Right forelimb (tissue), 1 donor: ENCODE results near the gene F7.
"Not testable (repeated sequence)": the region's sequence is repeated elsewhere in the genome, so short reads cannot be mapped to it uniquely, and the experiment has no call there.

Experiments used
- DNase-seq: peaks from one replicate; pipeline ENCODE4 v3.0.0-alpha.2; 2018

F7 gene

DNA sequence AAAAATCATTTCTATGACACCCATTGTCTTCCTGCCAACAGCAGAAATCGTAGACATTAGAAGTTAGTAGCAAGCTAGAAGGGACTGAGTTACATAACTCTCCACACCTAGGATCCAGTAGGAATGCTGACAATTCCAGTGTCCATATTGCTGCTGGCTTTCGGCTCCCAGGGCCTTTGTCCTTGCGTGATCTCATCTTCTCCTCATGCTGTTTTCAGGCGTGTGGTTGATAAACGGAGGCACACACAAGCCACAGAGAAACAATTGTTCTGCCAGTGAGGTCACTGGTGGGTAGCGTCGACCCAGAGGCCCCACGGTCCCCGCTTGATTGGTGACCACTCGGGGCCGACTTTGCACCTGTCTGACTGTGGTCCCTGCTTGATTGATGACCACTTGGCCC, 31.6 kb upstream of the F7 start:
- no peak for DNase-seq

DNA sequence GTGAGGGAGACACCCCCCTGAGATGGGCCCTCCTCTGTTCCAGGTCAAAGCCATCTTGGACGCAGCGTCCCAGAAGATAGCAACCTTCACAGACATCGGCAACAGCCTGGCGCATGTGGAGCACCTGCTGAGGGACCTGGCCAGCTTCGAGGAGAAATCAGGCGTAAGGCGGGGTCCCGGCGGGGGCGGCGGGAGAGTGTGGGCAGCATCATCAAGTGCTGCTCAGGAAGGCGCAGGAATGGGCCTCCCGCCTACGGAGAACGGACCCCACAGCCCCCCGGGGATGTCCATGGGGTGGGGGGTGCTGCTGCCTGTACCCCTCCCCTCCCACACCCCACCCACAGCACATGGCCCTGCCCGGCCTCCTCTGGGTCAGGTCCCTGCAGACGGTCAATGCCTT, 31.2 kb upstream of the F7 start:
- DNase-seq = no peak

DNA sequence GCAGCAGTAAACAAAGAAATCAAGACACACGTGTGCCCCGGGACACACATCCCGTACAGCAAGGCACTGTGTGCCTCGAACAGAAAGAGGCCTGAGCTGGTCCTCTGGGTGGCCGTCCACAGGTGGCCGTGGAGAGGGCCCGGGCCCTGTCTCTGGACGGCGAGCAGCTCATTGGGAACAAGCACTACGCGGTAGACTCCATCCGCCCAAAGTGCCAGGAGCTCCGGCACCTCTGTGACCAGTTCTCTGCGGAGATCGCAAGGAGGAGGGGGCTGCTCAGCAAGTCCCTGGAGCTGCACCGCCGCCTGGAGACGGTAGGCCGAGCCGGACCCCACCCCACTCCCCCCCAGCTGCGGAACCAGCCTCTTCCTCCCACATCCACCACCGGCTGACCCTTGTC, 30.7 kb upstream of the F7 start:
- no peak for DNase-seq

DNA sequence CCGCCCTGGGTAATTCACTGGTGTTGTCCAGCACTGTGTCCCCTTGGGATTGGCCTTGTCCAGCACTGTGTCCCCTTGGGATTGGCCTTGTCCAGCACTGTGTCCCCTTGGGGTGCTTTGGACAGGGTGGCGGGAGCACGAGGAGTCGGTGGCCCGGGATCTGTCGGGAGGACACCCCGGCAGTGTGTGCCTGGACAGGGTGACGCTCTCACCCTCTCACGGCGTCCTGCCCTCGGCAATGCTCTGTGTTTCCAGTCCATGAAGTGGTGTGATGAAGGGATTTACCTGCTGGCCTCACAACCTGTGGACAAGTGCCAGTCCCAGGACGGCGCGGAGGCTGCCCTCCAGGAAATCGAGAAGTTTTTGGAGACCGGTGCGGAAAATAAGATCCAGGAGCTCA, 29.9 kb upstream of the F7 start:
- DNase-seq = no peak

DNA sequence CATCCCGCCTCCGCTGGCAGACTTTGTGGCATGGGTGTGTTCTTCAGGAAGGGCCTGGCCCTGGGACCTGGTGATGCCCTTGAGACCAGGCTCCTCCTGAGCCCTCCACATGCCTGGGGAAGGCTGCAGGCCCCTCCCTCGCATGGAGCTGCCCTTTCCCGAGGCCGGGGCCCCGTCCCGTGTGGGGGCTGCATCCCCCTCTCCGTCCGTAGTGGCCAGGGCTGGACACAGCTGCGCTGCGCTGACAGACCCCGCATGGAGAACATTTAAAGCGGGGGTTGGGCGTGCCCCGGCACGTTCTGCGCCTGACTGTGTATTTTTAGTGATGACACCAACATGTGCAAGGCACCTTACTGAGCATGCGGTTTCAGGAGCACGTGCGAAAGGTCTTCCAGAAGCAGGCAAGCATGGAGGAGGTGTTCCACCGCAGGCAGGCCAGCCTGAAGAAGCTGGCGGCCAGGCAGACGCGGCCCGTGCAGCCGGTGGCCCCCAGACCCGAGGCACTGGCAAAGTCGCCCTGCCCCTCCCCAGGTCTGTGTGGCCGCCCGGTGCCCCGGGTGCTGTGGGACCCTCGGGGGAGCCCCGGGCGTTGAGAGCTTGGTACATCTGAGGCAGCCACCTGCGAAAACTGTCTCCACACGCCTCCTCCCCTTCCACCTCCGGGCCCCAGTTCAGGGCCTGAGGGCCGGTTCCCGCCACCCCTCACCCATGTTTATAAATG, 28.8 kb upstream of the F7 start:
- DNase-seq = no peak

DNA sequence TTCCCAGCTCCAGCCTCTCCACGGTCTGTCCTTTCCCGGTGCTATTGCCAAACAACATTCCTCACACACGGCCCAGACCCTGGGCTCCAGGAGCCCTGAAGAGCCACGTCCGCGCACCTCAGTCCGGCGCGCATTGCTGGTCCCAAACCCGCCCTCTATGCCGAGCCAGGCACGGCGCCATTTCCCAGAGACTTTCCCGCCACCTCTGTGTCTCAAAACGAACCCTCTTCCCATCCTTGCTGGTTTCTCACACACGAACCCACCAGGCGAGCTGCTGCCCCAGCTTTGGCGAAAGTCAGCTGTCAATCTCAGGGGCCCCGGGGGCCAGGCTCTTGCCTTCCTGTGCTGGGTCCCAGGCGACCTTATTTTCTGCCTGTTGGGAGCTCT, 28.0 kb upstream of the F7 start:
- DNase-seq = no peak

DNA sequence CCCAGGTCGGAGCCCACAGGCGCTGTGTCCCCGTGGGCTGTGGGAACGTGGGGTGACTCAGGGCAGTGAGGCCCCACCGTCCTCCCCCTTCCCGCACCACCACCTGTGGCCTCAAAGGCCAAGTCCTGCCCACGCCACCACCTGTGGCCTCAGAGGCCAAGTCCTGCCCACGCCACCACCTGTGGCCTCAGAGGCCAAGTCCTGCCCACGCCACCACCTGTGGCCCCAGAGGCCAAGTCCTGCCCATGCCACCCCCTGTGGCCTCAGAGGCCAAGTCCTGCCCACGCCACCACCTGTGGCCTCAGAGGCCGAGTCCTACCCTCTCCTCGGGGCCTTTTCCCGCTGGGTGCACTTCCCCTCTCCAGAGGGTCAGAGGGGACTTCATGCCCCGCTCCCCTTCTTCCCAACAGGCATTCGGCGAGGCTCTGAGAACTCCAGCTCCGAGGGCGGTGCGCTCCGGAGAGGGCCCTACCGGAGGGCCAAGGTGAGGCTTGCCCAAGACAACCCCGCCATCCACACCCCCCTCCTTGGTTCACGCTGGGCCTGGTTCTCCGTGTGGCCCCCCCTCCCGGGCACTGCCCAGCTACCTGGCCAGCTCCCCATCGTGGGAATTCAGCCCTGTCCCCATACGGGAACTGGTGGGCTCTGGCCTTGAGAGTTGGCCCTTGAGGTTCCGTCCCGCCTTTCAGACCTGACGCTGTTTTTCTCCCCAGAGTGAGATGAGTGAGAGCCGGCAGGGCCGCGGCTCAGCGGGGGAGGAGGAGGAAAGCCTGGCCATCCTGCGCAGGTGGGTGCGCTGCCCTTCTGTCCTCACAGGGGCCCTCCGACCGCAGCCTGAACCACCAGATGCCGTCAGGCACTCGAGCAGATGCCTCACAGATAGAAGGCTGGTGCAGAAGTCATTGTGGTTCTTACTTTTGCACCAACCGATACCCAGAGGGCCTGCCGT, 27.4 kb upstream of the F7 start:
- DNase-seq = no peak

DNA sequence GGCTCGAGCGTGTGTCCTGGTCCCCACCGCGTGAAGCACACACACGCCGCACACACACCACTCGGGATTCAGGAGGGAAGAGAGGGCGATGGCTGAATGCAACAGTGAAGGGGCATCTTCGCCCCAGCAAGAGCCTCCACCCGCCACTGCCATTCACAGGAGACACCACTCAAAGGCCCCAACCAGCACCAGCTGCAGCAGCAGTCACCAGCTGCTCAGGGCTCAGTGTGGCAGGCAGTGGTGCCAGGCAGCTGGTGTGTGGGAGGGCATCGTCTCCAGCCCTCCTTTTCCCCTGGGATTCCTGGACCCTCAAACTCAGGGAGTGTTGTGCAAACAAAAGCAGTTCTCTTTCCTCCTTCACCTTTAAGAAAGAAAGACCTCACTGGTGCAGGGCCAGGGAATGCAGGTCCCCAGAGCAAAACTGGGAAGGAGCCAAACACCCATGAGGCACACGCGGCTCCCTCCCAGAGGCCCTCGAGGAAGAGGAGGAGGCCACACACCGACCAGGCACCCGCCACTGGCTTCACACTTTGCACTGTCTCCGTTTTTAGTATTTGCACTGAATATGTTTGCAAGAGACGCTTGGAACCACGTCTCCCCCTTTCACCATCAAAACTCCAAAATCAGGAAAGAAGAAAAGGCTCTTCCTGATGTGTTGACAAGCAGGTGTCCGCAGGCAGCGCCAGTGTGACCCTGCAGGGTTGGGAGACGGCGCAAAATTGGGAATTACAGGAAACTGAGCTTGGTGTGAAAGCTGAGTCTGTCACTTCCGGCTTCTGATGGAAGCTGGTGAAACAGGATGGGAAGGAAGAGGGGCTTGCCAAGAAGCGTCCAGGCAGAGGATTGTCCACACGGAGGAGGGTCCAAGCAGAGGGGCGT, 26.4 kb upstream of the F7 start:
- DNase-seq = no peak

DNA sequence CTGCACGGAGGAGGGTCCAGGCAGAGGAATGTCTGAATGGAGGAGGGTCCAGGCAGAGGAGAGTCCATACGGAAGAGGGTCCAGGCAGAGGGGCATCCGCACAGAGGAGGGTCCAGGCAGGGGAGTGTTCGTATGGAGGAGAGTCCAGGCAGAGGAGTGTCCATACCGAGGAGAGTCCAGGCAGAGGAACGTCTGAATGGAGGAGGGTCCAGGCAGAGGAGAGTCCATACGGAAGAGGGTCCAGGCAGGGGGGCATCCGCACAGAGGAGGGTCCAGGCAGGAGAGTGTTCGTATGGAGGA, 25.9 kb upstream of the F7 start:
- not testable (repeated sequence) for DNase-seq

DNA sequence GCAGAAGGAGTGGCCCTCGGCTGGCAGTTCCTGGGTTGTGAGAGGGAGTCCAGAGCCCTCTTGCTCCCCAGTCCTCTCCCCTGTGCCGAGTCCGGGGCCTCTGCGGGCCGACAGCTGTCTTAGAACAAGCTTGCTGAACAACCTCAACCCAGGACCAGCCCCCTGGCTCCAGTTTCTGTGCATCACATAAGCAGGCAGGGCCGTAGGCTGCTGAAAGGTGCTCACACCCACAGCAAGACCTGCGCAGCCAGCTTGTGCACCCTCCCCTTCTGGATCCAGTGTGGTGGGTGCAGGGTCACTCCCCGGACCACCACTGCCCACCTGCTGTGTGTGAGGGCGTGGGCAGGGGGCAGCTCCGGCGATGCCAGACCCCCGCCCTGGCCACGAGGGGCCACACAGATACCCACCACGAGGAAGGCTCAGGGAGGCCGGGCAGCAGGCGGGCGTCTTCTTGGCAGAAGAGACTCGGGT, 25.2 kb upstream of the F7 start:
- DNase-seq = no peak

DNA sequence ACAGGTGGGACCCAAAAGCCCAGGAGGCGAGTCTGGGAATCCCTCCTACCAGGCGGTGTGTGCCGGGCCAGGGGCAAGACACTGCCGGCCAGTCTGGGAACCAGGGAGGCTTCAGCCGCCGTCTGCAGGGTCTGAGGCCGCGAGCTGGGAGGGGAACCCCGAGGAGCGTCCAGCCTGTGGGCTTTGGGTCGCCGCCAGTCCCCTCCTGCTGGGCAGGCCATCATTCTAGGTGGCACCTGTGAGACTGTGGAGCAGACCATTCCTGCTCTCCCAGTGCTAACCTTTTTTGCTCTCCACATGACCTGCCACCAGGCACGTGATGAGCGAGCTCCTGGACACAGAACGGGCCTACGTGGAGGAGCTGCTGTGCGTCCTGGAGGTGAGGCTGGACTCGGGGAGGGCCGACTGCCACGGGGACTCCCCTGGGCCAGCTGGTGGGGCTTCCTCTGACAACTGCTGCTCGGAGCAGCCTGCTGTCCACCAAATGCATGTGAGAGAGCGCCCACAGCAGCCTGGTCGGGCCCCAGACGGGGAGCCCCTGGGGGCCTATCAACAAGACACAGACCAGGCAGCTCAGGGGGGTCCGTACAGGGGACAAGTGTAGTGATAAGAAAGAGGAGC, 24.6 kb upstream of the F7 start:
- no peak for DNase-seq

DNA sequence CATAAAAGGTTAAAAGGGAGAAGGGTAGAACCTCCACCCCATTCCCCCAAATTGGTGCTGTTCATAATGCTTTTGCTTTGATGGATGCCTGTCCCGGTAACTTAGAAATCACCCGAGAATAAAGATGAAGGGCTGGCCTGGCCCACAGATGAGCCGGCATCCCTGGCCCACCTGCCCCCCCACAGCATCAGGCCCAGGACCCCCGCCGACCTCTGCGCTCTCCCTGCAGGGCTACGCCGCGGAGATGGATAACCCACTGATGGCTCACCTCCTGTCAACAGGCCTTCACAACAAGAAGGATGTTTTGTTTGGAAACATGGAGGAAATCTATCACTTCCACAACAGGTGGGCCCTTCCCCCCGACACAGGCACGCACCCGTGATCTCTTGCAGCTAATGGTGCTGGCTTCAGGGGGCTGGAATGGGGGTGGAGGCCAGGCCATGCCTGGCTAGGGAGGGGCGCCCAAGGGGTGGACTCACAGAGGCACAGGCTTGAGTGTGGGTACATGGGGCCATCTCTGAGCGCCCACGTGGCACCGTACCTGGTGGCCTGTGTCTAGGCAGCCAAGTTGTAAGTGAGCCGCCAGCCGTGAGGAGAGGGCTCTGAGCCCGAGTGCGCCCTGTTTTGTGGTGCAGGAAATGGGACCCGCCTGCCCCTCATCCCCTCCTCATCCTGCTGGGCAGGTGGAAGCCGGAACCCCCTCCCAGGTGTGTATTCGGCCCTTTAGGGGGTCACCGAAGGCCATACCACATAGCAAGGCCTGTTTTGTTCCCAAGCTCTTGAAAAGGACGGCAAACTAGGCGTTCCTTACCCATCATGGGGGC, 23.2 kb upstream of the F7 start:
- DNase-seq = no peak

DNA sequence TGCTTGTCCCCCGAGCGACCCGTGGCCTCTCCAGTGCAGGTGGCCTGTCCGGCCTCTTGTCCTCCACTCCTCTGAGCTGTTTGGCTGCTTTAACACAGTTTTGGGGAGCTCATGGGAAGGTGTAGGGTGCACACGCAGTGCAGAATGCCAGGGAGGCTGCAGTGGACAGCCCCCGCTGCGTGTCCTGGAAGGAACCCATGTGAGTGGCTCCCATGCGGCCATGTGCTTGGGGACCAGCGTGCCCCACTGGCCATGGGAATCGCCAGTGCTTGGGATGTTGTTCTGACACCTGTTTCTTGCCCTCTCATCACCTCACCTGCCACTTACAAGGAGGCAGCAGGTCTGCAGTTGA, 22.6 kb upstream of the F7 start:
- DNase-seq = no peak

DNA sequence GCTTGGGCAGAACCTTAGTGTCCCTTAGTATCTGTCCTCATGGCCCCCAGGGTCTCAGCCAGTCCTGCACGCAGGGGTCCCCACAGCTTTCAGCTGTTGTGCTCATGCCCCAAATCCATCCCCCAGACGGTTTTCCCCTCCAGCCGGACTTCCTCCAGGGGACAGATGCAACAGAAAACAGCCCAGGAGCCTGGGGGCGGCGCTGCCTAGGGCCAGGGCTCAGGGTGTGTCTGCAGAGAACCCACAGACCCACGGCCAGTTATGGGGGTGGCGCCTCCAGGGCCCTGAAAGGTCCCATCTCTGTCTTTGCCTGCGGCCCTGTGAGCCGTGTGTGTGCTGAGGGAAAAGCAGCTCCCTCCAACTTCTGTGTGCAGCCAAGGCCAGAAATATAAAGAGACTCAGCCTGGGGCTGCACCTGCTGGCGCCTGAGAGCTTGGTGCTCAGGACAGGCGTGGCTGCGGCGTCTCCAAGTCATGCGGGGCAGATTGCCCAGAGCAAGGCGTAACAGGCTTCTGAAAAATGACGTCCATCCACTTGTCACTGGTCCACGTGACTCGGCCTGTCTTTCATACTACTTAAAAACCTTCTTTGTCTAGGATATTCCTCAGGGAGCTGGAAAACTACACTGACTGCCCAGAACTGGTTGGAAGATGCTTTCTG, 22.1 kb upstream of the F7 start:
- DNase-seq = peak; percentile 72

DNA sequence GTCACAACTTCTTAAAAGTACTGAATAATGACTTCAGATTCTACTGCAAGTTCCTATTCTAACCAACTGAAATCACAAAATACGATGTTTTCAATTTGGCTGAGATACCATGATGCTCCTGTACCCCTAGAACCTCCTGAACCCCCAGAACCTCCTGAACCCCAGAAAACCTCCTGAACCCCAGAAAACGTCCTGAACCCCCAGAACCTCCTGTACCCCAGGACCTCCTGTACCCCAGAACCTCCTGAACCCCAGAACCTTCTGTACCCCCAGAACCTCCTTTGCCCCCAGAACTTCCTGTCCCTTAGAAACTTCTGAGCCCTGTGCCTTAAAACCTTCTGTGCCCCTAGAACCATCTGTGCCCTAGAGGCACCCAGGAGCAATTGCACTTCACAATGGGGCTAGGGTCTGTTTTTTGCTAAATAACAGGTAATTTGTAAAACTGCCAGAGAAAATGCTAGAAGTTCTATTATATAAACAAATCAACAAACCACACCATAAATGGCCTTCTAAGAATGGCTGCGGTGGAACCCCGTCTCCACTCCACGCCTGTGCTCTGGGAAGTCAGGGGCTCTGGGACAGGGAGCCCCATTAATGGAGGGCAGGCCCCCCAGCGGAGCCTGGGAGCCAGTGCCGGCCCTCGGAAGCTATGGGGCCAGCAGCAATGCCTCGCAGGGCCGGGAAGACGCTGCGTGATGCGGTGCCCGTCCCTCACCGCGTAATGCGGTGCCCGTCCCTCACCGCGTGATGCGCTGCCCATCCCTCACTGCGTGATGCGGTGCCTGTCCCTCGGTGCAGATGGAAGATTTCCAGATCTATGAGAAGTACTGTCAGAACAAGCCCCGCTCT, 21.3 kb upstream of the F7 start:
- DNase-seq = no peak

DNA sequence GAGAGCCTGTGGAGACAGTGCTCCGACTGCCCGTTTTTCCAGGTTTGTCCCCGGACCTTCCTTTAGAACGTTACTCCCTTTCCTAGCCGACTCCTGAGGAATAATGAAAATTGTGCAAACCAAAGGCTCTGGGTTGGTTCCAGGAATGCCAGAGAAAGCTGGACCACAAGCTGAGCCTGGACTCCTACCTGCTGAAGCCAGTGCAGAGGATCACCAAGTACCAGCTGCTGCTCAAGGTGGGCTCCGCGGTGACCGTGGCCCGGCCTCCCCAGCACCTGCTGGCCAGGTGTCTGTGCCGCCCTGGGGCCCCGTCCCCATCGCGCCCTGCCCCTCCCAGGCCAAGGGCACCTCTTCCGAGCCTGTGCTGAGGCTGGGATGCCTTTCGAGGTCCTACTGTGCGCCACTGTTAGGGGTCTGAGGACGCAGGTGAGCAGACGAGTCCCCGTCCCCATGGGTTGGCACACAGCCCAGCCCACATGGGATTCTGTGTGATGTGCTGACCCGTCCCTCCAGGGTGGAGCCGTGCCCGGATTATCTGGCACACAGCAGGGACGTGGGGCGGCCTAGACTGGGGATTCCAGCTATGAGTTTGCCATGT, 20.5 kb upstream of the F7 start:
- no peak for DNase-seq

DNA sequence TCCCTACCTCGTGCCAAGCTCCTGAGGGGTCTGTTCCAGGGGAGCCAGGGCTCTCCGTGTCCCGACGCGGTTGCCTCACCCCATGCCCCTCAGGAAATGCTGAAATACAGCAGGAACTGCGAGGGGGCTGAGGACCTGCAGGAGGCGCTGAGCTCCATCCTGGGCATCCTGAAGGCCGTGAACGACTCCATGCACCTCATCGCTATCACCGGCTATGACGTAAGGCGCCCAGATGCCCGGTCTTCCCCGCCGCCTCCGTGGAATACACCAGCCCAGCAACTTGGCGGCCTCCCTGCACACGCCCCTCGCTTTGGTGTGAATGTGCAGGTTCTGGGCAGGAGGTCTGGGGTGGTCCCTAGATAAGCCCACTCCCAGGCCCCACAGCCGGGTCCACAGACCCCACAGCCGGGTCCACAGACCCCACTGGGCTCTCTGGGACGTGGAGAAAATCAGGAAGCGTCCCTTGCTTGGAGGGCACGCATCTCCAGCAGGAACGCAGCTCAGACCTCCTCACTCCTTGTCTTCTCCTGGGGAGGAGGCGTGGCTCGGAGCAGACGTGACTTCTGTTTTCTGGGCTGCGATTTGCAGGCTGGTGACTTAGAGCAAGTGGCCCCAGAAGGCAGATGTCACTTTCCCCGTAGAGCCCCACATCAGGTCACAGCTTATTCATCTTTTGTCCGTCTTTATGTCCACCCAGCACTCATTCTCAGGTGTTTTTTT, 19.4 kb upstream of the F7 start:
- DNase-seq = no peak

DNA sequence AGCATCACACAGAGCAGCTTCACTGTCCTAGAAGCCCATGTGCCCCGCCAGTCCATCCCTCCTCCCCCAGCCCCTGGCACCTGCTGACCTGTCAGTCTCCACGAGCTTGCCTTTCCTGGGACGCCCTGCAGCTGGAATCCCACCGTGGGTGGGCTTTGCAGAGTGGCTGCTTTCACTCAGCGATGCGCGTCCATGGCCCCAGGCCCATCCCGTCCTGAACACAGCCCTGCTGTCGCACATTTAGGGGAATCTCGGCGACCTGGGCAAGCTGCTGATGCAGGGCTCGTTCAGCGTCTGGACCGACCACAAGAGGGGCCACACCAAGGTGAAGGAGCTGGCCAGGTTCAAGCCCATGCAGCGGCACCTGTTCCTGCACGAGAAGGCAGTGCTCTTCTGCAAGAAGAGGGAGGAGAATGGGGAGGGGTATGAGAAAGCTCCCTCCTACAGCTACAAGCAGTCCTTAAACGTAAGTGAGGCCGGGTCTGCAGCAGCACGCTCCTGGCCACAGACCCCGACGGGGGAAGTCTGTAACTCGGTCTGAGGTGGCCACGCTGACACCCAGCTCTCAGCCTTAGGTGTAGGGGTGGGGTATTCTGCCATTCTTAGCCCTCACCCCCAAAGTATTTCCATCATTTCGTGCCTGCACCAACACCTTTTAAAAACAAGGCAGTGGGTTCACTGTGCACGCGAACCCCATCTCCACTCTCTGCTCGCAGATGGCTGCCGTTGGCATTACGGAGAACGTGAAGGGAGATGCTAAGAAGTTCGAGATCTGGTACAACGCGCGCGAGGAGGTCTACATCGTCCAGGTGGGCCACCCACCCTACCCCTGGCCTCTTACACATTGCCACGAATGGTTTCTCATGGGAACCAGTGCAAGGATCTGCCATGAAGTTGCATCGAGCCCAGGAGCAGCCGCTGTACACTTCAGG, 18.3 kb upstream of the F7 start:
- no peak for DNase-seq
